NCI-H1436 treated with DMSO at 0.1 percent for 48 hours (cell line): Measurements from ENCODE around the gene LEMD2.

Experiments
- DNase-seq: peaks from one replicate; lab custom pipeline; 2025; lab: John Stamatoyannopoulos, UW

The LEMD2 gene

GRCh38 chr6:33738153-33738552, 50.8 kb downstream of the LEMD2 start:
- no peak for DNase-seq

DNA sequence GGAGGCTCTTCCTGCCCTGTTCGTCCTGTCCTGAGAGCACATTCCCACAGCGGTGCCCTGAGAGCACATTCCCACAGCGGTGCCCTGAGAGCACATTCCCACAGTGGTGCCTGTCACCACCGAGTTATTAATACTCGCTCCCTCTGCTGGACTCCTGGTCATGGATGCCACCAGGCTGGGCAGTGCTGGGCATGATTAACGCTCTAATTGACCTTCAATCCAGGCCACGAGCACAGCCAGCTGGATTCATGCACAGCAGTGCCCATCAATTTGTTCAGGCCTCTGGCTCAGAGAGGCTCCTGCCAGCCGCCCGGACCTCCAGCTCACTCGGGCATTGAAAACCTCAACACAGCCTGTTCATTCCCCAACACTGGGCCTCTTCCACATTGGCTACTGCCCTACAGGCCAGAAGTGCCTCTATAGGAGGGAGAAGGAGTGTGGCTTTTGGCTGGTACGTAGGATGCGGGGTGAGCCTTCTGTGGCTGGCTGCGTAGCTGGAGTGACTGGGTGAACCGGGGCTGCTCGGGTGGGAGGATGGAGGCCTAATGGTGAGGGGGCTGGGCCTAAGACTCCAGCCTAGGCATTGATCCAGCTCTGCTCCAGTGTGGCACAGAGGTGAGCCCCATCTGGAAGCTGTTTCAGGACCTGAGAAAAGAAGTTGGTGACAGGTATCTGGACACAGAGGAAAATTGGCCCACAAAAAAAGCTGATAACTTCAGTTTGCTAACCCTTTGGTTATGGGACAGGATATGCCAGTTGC, 51.5 kb downstream of the LEMD2 start:
- DNase-seq, result no peak

GRCh38 chr6:33735216-33735615, 53.7 kb downstream of the LEMD2 start:
- DNase-seq, result no peak

GRCh38 chr6:33733709-33734007, 55.3 kb downstream of the LEMD2 start:
- DNase-seq, result no peak

DNA sequence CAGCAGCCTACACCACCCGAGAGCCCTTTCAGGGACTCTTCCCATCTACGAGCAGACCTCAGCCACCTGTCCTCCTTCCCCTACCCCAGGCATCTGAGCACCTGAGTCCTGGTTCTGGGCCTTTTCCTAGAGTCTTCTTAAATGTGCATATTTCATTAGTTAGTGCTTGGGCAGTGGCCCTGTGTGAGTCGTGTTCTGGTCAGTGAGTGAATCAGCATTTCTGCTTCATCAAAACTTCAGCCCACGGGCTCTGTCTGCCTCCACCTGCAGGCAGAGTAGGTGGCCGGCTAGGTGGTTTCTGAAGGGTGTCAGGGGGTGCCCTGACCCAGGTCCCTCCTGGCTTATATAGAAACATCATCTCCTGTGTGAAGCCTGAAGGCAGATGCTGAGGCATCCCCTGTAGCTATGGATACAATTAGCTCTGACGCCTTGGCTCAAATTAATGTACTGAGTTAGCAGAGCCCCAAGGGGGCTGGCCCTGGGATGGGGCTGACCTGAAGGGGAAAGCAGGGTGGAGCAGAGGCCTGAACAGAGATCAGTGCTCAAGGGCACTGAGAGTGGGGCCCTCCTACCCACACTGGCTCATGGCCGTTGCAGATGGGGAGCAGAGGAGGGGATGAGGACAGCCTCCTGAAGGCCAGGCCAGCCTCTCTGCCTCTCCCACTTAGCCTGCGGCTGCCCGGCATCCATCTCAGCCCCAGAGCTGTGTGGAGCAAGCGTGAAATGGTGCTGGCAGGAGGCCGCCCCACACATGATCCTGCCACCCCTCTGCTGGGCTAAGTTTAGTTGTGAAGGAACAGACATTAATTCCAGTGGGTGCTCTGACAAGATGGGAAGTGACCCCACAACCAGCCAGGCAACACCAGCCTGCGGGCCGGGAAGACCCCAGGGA, 55.9 kb downstream of the LEMD2 start:
- DNase-seq, result no peak

GRCh38 chr6:33732385-33732784, 56.5 kb downstream of the LEMD2 start:
- DNase-seq, result no peak

- no peak for DNase-seq
Observed at GRCh38 chr6:33731751-33732282, 57.1 kb downstream of the LEMD2 start.

DNA sequence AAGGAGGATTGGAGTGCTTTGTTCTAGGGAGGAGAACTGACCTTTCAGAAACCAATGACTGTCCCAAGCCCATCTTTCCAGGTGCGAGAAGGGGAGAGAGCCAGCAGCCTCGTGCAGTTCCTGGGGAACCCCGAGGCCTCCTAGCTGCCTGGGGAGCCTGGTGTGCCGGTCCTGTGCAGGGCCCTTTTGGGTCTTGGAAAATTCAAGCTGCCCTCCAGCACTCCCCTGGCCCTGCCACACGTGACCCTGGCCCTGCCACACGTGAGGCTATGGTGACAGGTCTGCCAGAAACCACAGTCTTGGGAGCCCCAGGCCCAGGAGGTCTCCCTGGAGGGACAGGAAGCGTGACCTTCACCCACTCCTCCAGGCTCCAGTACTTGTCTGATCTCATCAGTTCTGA, 57.9 kb downstream of the LEMD2 start:
- no peak for DNase-seq

DNA sequence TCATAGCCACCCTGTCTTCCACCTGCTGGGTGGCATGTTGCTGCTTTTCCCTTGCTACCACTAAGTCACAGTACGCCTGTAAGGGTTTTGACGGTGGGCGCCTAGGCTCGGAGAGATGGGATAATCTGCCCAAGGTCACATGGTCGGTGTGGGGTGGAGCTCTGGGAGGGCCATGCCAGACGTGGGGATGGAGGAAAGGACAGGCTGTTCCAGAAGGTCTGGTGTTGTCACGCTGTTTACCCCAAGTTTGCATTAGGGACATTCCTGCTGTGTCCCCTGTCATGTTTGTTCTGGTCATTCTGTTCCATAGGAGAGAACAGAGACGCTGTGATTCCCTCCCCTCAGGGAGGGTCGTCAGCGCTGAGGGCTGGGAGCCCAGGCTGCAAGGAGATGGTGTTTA, 58.3 kb downstream of the LEMD2 start:
- DNase-seq, result no peak

GRCh38 chr6:33729059-33729458, 59.9 kb downstream of the LEMD2 start:
- no peak for DNase-seq

DNA sequence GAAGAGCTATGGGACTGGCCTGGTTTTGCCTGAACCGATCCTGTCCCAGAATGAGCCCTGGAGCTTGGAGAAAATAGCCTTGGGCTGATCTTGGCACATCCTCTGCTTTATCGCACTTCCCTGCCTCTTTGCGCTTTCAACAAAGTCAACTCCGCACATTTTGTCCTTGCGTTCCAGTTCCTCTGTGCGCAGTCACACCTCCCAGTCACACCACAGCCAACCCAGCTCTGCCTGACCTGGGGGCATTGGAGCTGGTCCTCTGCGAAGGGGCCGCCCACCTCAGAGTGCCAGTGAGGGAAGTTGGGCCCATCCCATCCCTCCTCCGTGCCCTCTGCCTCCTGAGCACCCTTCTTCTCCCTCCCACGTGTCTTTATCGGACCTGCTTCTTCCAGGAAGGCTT, 60.5 kb downstream of the LEMD2 start:
- no peak for DNase-seq

DNA sequence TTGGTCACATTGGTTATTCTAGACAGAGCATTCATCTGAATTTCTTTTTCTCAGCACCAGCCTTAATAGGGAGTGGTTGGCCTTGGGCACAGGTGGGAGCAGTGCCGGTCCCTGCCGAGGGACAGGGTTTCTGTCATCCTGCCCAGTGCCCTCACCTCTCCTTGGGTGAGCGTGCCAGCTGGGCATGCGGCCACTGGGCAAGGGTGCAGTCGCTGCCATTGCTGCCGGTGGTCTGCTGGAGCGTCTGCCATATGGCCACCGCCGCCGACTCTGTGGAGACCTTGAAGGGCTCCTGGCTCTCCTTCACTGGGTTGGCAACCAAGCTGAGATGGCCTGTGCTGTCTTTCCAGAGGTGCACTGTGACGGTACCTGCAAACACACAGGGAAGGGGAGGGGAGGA, 61.0 kb downstream of the LEMD2 start:
- no peak for DNase-seq

DNA sequence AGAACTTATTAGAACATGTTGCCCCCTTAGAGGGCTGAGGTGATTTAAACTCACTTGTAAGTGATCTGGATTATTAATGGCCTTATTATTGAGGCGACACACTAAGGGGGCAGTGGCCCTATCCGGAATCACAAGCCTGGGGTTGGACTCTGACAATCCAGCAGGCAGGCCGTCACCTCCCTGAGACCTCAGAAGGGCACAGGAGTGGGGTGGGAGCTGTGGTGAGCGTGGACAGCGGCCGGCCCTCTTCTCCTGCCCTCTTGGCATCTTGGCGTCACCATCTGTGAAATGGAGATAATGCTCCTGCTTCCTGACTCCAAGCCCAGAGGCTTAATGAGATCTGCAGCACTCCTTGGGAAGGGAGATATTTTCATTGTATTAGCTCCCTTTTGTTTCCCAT, 61.8 kb downstream of the LEMD2 start:
- DNase-seq, result no peak

DNA sequence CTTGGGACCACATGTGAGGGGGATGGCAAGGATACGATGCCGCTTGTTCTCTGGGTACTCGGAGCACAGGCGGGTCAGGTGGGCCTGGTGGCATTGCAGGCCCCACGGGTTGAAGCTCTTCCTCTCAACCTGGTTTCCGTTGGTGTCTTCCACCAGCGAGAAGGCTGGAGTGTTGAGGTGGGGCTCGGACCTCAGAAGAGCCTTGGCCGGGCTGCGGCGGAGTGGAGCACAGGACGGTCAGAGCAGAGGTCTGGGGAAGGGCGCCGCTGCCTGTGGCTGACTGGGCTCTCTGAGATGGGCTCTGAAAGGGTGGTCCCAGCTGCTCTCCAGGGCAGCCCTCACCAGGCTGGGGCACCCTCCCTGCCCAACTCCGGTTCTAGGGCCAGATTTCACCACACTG, 62.2 kb downstream of the LEMD2 start:
- DNase-seq, result no peak

DNA sequence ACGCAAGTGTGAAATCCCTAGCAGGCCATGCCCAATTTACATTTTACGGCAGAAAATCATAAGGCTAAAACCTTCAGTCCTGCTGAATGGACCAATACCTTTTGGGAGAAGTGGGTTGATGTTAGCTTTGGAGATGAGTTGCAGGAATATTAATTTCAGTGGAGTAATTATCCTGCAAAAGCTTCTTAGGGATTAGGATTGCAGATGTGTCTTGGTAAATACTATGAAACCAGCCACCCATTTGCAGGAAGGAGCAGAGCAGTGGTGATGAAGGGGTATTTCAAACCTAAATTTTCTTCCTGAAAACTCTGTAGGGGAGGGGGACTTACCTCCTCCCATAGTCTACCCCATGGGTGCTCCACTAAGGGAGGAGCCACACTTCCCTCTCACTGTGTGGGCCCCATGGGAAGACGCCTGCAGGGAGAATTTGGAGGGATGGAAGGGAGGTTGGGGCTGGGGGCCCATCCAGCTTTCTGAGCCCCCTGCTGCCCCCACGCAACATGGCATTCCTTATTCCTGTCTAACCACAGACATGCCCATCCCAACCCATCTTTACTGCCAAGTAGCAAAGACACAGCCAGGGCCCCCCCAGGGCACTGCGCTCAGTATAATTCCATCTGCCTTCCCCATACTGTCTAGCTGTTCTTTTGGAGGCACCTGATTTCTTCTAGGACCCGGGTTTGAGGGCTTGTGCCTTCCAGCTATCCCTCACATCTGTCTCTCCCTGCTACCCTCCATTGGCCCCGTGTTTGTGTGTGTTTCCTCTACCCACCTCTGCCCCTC, 62.8 kb downstream of the LEMD2 start:
- DNase-seq, result no peak

GRCh38 chr6:33725222-33725621, 63.7 kb downstream of the LEMD2 start:
- no peak for DNase-seq

DNA sequence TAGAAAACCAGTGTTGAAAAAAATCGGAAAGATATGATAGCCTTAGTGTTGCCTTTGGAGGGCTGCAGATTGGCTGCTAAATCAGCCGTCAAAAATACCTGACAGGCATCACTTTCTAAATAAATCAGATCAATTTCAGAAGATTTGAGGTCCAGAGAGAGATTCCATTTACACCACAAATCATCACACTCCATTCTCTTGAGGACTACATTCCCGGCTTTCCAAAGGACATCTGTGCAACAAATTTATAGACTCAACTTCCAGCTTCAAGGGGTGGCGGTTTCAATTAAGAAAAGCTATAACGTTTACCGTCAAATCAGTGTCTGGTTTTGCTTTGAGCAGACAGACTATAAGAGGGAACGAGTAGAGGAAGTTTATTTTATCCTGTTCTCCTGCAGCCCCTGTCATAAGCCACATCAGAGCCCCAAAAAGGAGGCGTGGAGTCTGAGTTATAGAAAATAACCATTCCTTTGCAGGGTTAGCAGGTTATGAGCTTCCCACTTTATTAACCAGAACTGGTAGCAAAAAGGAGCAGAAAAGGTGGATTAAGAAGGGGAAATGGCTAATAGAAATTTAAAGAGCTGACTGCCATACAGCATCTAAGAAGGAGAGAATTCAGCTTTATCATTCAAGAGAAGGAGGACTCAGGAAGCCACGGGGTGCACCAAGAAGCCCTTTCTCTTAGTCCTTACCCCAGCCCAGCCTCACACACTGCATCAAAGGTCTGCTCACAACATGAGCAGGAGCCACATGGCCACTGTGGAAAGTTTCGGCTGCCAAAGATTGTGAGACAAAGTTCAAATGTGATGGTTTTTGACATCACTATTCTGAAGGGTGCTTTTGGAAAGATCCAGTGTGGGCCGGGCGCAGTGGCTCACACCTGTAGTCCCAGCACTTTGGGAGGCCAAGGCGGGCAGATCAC, 64.6 kb downstream of the LEMD2 start:
- no peak for DNase-seq

DNA sequence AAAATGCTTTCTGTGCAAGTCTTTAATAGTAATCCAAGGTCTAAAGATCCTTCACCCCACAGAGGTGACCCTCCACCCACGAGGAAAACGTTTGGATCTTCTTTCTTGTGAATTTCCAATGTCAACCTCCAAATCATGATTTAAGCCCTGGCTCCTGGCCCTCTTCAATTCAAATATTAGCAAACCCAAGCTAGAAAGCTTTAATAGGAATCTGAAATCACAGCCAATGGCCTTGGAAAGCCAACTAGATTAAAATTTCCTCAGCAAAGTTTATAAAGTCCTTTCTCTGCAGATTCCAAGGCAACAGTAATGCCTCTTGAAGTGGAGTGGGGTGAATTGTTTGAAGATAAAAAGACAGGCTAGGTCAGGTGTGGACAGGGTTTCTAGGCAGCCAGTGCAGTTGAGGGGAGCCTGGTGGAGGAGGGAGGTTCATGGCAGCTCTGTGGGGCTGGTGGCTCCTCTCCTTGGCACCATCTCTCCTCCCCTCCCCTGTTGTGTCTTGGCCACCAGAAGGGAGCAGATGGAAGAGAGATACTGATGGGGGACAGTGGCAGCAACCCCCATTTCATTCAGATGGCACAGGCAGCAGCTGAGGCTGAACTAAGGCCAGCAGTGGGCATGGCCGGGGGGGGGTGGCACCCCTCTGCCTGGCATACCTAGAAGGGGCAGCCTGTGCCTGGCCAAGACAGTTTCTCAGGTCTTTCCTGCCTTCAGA, 65.4 kb downstream of the LEMD2 start:
- no peak for DNase-seq

DNA sequence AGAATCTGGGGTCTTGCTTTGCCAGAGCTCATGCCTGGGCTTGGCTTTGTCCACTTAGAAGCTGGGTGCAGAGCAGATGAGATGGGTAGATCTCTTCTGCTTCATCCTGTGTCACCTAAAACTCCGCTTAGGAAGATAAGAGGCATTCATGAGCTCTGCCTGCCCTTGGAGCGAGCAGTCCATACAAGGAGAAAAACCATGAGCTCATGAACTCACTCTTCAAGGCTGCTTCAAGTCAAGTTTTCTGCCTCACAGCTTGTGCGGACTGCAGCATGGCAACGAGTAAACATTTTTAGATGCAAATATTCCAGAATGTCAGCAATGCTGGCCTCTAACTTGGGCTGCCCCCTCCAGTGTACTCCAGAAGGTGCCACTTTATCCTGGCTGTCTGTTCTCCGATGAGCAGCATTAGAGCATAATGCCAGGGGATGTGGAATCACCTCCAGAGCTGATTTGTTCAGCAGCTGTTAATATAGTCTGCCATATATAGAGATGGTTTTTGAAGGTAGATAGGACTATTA, 66.8 kb downstream of the LEMD2 start:
- DNase-seq, result no peak

- DNase-seq, result no peak
Observed at GRCh38 chr6:33721508-33721907, 67.4 kb downstream of the LEMD2 start.
